GM11168 (cell line): Measurements from ENCODE around the gene CENPT.

Experiments
- in situ Hi-C: fragments of 300-500 bp; cut with MboI; formaldehyde crosslinking; loops from one replicate; pipeline ENCODE4 v1.12.0; 2022; ENCODE audit warnings: low sequenced_read_pairs; ENCODE audit not compliant: unreplicated experiment

CENPT gene

GRCh38 chr16:67822511-67822910 is 25.0 kb downstream of the CENPT start:
- in situ Hi-C loops: no loop called here

DNA sequence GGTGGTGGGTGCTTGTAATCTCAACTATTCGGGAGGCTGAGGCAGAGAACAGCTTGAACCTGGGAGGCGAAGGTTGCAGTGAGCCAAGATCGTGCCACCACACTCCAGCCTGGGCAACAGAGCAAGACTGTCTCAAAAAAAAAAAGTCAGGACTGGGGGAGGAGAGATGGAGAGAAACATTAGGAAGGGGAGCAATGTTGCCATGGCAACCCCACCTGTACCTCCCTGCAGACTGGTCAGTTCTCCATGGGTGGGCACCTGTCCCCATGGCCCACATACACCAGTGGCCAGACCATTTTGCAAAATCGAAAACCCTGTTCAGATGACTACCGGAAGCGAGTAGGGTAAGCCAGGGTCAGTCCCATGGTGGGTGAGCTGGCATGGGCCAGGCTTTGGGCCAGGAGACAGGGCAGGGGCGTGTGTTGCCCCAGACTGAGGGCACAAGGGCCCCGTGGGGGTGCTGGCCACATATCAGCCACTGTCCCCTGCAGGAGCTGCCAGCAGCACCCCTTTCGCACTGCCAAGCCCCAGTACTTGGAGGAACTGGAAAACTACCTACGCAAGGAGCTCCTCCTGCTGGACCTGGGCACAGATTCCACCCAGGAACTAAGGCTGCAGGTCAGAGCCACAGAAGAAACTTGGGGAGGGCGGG is 26.8 kb downstream of the CENPT start:
- in situ Hi-C loops: no loop called here

- in situ Hi-C loops: no loop called here
These were observed 32.9 kb downstream of the CENPT start for GRCh38 chr16:67814567-67814966.

DNA sequence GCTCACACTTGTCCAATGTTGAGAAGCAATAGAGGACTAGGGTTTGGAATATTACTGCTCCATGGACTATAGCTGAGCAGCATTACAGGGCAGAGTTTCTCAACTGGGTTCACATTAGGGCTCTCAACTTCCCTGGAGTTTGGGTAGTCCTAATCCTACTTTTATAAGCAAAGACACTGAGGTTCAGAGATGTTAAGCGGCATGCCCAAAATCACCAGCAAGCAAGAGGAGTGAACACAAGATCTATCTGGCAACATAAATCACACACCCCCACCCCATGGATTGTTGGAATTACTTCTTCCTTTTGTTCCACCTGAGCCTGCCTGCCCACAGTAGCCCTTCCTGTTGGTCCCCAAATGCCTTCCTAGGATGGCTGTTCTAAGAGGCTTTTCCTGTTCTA is 35.6 kb downstream of the CENPT start:
- in situ Hi-C loops: no loop called here

DNA sequence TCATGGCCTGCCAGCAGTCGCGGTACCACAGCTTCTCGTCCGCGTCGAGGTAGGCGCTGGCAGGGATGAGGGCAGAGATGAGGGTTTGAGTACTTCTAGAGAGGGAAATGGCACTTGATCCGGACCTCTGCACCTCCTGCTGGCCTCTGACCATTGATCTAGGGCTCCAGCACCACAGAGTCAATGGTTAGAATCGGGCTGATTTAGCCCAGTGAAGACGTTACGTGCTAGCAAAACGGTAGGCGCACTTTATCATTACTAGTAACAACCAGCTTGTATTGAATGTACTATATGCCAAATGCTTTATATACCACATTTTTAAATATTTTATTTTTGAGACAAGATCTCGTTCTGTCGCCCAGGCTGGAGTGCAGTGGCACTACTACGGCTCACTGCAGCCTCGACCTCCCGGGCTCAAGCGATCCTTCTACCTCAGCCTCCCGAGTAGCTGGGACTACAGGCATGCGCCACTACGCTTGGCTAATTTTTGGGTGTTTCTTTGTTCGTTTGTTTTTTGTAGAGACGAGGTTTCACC is 40.3 kb downstream of the CENPT start:
- in situ Hi-C loops: no loop called here

GRCh38 chr16:67806428-67807147 is 40.9 kb downstream of the CENPT start, which contains the start of the genes RANBP10 and TSNAXIP1:
RANBP10 (minus strand) TSS chr16:67806560; CDS start chr16:67806536, 24 bp downstream.
TSNAXIP1 (plus strand) TSS chr16:67806889; CDS start chr16:67807150, 261 bp downstream.
- in situ Hi-C loops: no loop called here

DNA sequence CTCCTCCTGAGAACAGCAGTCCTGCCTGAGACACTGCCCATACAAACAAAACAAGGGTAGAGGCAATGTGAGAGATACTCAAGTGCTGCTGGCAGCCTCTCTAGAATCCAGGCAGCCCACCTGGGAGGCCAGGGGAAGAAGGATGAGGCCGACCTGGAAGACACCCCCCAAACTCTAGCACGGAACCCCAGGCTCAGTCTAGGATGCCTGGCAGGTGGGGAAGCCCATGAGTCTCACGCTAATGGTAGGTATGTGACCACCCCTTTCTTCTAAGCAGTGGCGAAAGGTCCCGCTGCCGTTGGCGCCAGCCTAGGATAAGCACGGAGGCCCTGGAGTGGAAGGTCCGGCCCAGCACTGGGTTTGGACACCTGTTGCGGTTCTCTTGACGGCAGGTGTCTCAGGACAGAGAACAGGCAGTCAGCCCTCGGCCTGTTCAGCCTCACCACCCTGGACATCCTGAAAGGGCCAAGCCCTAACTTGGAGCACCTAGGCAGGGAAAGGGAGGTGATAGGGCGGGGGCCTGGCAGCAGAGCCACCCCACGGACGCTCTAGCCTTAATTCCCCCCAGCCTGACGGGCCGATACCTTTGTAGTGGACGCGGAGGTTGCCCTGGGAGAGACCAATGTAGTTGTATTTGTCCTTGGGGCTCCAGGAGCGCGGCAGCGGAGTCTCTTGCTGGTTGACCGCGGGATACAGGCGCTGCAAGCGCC is 41.6 kb downstream of the CENPT start:
- in situ Hi-C loops: no loop called here

DNA sequence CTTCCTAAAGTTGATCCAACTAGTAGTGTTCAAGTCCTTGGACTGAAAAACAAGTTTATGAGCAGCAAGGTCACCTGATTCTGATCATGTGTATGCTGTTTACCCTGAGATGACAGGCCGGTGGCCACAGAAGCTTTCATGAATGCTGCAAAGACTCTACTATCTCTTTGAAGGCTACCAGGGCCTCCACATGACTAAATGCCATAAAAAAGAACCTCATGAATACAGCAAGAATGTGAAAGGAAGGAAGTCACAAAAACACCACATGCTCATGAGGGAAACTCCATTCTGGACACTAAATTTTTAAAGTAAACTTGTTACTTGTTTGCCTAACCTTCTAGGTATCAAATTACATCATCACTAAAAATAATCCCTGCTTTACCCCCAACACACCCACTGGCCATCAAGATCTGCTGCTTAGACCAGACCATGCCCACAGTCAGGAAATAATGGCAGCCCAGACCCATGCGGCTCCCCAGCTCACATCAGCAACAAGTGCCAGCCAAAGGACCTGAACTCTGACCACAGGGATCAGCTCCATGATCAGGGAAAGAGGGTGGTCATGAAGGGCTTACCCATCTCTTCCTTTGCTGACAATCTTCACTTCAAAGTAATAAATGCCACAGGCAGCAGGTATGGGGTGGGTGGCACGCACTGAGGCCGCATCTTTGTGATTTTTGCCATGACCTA is 42.5 kb downstream of the CENPT start:
- in situ Hi-C loops: no loop called here

GRCh38 chr16:67803894-67804293 is 43.6 kb downstream of the CENPT start:
- in situ Hi-C loops: no loop called here

GRCh38 chr16:67801883-67802282 is 45.6 kb downstream of the CENPT start:
- in situ Hi-C loops: no loop called here

- in situ Hi-C loops: no loop called here
These were observed 46.3 kb downstream of the CENPT start for GRCh38 chr16:67801241-67801640.

GRCh38 chr16:67800338-67800926 is 47.1 kb downstream of the CENPT start:
- in situ Hi-C loops: no loop called here

DNA sequence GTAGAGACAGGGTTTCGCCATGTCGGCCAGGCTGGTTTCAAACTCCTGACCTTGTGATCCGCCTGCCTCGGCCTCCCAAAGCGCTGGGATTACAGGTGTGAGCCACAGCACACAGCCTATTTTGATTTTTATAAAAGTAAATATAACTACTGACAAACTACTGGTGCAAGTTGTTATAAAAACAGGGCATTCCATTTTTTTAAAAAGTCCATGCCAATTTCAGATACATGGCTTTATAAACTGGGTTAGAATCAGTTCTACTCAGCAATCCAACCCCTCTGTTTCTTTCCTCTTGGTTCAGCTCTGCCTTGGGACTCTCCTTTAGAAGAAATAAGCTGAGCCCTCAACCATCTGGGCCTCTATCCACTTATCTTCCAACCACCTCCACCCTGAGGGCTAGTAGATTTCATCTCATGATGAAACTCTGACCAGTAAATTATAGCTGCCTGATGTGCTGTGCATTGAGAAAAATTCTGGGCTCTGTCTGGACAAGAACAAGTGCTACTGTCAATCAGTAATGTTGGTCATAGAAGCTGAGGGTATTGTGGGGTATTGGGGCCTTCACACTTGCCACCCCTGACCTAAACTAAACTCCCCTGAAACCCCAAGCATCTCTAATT is 51.3 kb downstream of the CENPT start:
- in situ Hi-C loops: no loop called here

DNA sequence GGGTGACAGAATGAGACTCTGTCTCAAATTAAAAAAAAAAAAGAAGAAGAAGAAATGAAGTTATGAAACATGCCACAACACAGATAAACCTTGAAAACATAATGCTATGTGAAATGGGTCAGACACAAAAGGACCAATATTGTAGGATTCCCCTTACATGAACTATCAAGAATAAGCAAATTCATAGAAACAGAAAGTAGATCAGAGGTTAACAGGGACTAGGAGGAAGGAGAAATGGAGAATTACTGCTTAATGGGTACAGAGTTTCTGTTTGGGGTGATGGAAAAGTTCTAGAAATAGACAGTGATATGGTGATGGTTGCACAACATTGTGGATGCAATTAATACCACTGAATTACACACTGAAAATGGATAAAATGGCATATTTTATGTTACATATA is 57.4 kb downstream of the CENPT start:
- in situ Hi-C loops: no loop called here

DNA sequence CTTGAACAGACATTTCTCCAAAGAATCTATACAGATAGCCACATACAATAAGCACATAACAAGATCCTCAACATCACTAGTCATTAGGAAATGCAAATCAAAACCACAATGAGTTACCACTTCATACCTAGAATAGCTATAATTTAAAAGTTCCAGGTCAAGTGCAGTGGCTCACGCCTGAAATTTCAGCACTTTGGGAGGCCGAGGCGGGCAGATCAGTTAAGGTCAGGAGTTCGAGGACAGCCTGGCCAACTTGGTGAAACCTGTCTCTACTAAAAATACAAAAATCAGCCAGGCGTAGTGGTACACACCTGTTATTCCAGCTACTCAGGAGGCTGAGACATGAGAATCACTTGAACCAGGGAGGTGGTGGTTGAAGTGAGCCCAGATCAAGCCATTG is 61.0 kb downstream of the CENPT start:
- in situ Hi-C loops: no loop called here

GRCh38 chr16:67783353-67783725 is 64.2 kb downstream of the CENPT start:
- in situ Hi-C loops: no loop called here

- in situ Hi-C loops: no loop called here
These were observed 64.7 kb downstream of the CENPT start for GRCh38 chr16:67782567-67783352.

- in situ Hi-C loops: no loop called here
These were observed 66.0 kb downstream of the CENPT start for GRCh38 chr16:67781565-67781921.
